H1 (cell line): ENCODE data around the gene ZNF423. TPM values are rescaled to one million over a fixed set of nuclear protein-coding genes. Genes with fewer than 3 reads are reported as not detected.

ENCODE experiments used
- BCL11A ChIP-seq, 2 experiments: IDR thresholded peaks; one replicate each; pipeline ENCODE4 v1.6.1; 2011; ENCODE audit warnings: low read depth in 2 of 2, low read length in 2 of 2, mild to moderate bottlenecking in 2 of 2
- CHD1 ChIP-seq: IDR thresholded peaks from 2 replicates; pipeline ENCODE4 v1.6.1; 2012; ENCODE audit warnings: low read depth, low read length, improper control_type of control experiment
- CHD7 ChIP-seq: fragments of 300-600 bp; sonication (generic); IDR thresholded peaks from 2 replicates; pipeline ENCODE4 v1.7.1; 2012; ENCODE audit warnings: low read length, moderate library complexity, mild to moderate bottlenecking, inconsistent platforms; ENCODE audit not compliant: insufficient replicate concordance
- JUND ChIP-seq: IDR thresholded peaks from 2 replicates; pipeline ENCODE4 v1.6.1; 2011; ENCODE audit warnings: mild to moderate bottlenecking, improper control_type of control experiment, low read length
- NANOG ChIP-seq: IDR thresholded peaks from 2 replicates; pipeline ENCODE4 v1.6.1; 2011; ENCODE audit warnings: low read length, low read depth, mild to moderate bottlenecking, inconsistent platforms; ENCODE audit not compliant: insufficient read depth, poor library complexity, severe bottlenecking
- SIRT6 ChIP-seq: IDR thresholded peaks from one replicate; pipeline ENCODE4 v1.7.1; 2012; ENCODE audit warnings: low read length, inconsistent platforms
- SIX5 ChIP-seq: IDR thresholded peaks from 2 replicates; pipeline ENCODE4 v1.6.1; 2011; ENCODE audit warnings: mild to moderate bottlenecking, low read depth, low read length
- YY1 ChIP-seq: IDR thresholded peaks from 2 replicates; pipeline ENCODE4 v1.6.1; 2011; ENCODE audit warnings: low read depth, mild to moderate bottlenecking, low read length
- polyA plus RNA-seq, 7 experiments: library from polyadenylated mRNA; depleted of rRNA in 3 of 7; stranded (reverse) in 5 of 7; unstranded in 2 of 7; fragments of >200 nt in 5 of 7; fragments of 200-250 nt in 2 of 7; gene quantifications; 1 replicate in 5 of 7; 2 replicates in 1 of 7; 4 replicates in 1 of 7; pipeline versions ENCODE4 v1.2.1 to v1.2.3, GENCODE V29; 2011 to 2013; ENCODE audit warnings: missing spikeins in 2 of 7, mixed read lengths in 2 of 7
- total RNA-seq: library from RNA; stranded (reverse); fragmentation: NEBNext Ultra II Directional; extraction: Animal tissue kit (Norgen Biotek cat#: 25700); gene quantifications from 2 replicates; pipeline ENCODE4 v1.2.1, GENCODE V29; 2021

The ZNF423 gene
- total and polyA plus RNA-seq, 2 of the 8 experiments (the other 6 are each of a cell fraction or from before 2014, with no cell fraction given): 38.2 to 52.3 TPM

DNA sequence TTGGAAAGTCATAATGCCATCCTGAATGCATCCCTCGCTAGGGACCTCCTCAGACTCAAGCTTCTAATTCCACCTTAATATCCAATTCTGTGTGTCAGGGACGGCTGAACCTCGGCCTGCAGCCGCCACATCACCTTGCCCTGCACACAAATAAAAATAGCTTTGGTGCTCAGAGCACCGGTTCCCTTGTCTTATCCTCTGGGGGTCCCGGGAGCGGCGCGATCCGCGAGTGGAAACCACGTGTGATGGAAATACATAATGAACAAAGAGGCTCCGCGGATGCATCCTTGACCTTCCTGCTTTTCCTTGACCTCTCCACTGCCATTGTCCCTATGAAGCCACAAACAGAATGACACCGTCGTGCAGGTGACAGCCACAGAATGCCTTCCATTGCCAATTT, 143.4 kb downstream of the ZNF423 start (continued):
- TF ChIP-seq NANOG: no peak
- TF ChIP-seq BCL11A (IDR thresholded peaks at IDR 0.05; ENCODE audit: low read depth in 2 of 2, low read length in 2 of 2): no peak
- TF ChIP-seq SIRT6: no peak
- no peak for TF ChIP-seq YY1
- TF ChIP-seq SIX5: no peak
- no peak for TF ChIP-seq JUND
- no peak for TF ChIP-seq CHD7
- TF ChIP-seq CHD1: no peak
